OCI-LY1 (cell line): ENCODE data around the gene PTGIS.

Experiments used
- CTCF ChIP-seq: fragments of 200-600 bp; sonication (generic), shearing (Covaris generic); IDR thresholded peaks from 2 replicates; pipeline ENCODE4 v1.5.1; 2017; ENCODE audit warnings: mild to moderate bottlenecking, antibody characterized with exemption, low read length, moderate library complexity, mixed read lengths
- EZH2 ChIP-seq: fragments of 200-600 bp; sonication (generic), shearing (Covaris generic); IDR thresholded peaks from 2 replicates; pipeline ENCODE4 v1.8.0; 2017; ENCODE audit warnings: borderline replicate concordance, mixed run types, mild to moderate bottlenecking, antibody characterized with exemption, low read length, moderate library complexity, mixed read lengths

DNA sequence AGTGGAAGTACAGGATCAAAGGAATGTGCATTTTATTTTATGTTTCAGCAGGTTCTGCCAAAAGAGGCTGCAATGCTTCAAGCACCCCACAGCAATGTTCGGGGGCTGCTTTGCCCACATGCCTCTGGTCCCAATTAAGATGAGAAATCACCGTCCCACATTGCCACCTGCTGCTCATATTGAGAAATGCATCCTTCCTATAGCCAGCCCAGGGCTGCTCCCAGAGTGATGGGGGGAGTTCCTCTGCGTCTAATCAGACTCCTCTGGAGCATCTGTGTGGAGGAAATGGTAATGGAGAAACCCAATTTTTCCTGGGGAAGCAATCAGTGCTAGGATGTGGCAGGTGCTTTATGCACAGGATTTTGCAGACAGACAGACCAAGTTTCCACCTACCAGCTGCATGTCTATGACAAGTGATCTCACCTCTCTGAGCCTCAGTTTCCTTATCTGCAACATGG lies 33.7 kb downstream of the PTGIS start:
- TF ChIP-seq CTCF (peak; percentile 88), EZH2 (no peak)
